ENCODE data around the gene HIRA. TPM values are rescaled to one million over a fixed set of nuclear protein-coding genes. Genes with fewer than 3 reads are reported as not detected.

Gene HIRA
- total RNA-seq, 1 experiment from 2014 or later: 51.0 TPM

DNA sequence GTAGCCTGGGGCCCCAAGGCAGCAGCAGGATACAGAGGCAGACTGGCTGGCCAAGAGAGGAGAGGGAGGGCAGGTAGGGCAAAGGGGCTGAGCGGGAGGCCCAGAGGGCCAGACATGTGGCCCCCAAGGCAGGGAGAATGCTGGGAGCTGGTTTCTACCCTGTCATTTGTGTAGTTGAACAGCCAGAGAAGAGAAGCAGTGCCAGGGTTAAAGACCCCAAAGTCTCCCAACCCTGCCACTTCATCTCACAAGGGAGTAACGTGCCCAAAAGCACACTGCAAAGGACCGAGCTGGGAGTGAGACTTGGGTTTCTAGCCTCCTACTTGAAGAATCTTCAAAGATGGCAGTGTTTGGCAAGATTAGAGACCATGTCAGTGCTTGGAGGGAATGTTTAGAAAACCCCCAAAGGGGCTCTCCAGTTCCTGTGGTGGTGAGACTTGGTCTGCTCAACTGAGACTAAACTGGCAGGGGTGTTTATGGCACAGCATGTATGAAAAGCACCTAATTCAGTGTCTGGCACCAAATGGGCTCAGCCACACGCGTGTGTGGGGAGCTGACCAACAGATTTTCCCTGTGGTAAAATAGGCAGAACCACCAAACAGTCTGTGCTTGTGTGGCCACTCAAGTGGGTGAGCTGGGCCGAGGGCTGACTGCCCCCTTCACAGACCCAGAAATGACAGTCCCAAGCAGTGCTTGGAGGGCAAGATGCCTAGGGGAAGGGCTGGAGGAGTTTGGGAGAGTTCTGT lies 71.8 kb downstream of the HIRA start:
- H3K4me1 Mint-ChIP-seq: no peaks in the 10 kb centered on the region
- DNase-seq (ENCODE audit: low spot score) (no peak), ATAC-seq (no peak)
- no peak overlapping the region for H3K4me3 Mint-ChIP-seq
- H3K27me3 Mint-ChIP-seq (ENCODE audit: low read depth): no peaks in the 10 kb centered on the region
- no peak overlapping the region for H3K27ac Mint-ChIP-seq
- no peak for TF ChIP-seq ZNF396 (CRISPR knock-in tag; IDR thresholded peaks at IDR 0.05; ENCODE audit: borderline replicate concordance)
- no peak for TF ChIP-seq SMAD4 (CRISPR knock-in tag; IDR thresholded peaks at IDR 0.05)
- TF ChIP-seq ATF1 (CRISPR knock-in tag; IDR thresholded peaks at IDR 0.05): no peak
- TF ChIP-seq, protein P1, sequence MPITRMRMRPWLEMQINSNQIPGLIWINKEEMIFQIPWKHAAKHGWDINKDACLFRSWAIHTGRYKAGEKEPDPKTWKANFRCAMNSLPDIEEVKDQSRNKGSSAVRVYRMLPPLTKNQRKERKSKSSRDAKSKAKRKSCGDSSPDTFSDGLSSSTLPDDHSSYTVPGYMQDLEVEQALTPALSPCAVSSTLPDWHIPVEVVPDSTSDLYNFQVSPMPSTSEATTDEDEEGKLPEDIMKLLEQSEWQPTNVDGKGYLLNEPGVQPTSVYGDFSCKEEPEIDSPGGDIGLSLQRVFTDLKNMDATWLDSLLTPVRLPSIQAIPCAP (CRISPR knock-in tag; IDR thresholded peaks at IDR 0.05): no peak
- TF ChIP-seq ELF4 (CRISPR knock-in tag; IDR thresholded peaks at IDR 0.05; ENCODE audit: low read depth): no peak
- TF ChIP-seq TEAD1 (CRISPR knock-in tag; IDR thresholded peaks at IDR 0.05): no peak
- TF ChIP-seq, protein P2, sequence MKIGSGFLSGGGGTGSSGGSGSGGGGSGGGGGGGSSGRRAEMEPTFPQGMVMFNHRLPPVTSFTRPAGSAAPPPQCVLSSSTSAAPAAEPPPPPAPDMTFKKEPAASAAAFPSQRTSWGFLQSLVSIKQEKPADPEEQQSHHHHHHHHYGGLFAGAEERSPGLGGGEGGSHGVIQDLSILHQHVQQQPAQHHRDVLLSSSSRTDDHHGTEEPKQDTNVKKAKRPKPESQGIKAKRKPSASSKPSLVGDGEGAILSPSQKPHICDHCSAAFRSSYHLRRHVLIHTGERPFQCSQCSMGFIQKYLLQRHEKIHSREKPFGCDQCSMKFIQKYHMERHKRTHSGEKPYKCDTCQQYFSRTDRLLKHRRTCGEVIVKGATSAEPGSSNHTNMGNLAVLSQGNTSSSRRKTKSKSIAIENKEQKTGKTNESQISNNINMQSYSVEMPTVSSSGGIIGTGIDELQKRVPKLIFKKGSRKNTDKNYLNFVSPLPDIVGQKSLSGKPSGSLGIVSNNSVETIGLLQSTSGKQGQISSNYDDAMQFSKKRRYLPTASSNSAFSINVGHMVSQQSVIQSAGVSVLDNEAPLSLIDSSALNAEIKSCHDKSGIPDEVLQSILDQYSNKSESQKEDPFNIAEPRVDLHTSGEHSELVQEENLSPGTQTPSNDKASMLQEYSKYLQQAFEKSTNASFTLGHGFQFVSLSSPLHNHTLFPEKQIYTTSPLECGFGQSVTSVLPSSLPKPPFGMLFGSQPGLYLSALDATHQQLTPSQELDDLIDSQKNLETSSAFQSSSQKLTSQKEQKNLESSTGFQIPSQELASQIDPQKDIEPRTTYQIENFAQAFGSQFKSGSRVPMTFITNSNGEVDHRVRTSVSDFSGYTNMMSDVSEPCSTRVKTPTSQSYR (CRISPR knock-in tag; IDR thresholded peaks at IDR 0.05): no peak
- no peak for TF ChIP-seq CREB1 (CRISPR knock-in tag; IDR thresholded peaks at IDR 0.05)
- TF ChIP-seq, protein P3, sequence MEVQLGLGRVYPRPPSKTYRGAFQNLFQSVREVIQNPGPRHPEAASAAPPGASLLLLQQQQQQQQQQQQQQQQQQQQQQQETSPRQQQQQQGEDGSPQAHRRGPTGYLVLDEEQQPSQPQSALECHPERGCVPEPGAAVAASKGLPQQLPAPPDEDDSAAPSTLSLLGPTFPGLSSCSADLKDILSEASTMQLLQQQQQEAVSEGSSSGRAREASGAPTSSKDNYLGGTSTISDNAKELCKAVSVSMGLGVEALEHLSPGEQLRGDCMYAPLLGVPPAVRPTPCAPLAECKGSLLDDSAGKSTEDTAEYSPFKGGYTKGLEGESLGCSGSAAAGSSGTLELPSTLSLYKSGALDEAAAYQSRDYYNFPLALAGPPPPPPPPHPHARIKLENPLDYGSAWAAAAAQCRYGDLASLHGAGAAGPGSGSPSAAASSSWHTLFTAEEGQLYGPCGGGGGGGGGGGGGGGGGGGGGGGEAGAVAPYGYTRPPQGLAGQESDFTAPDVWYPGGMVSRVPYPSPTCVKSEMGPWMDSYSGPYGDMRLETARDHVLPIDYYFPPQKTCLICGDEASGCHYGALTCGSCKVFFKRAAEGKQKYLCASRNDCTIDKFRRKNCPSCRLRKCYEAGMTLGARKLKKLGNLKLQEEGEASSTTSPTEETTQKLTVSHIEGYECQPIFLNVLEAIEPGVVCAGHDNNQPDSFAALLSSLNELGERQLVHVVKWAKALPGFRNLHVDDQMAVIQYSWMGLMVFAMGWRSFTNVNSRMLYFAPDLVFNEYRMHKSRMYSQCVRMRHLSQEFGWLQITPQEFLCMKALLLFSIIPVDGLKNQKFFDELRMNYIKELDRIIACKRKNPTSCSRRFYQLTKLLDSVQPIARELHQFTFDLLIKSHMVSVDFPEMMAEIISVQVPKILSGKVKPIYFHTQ (CRISPR knock-in tag; IDR thresholded peaks at IDR 0.05): no peak
- TF ChIP-seq, protein P4, sequence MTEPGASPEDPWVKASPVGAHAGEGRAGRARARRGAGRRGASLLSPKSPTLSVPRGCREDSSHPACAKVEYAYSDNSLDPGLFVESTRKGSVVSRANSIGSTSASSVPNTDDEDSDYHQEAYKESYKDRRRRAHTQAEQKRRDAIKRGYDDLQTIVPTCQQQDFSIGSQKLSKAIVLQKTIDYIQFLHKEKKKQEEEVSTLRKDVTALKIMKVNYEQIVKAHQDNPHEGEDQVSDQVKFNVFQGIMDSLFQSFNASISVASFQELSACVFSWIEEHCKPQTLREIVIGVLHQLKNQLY (CRISPR knock-in tag; IDR thresholded peaks at IDR 0.05): no peak
- TF ChIP-seq, protein P5, sequence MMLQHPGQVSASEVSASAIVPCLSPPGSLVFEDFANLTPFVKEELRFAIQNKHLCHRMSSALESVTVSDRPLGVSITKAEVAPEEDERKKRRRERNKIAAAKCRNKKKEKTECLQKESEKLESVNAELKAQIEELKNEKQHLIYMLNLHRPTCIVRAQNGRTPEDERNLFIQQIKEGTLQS (CRISPR knock-in tag; conservative IDR thresholded peaks at IDR 0.05): no peak
- TF ChIP-seq, protein P6, sequence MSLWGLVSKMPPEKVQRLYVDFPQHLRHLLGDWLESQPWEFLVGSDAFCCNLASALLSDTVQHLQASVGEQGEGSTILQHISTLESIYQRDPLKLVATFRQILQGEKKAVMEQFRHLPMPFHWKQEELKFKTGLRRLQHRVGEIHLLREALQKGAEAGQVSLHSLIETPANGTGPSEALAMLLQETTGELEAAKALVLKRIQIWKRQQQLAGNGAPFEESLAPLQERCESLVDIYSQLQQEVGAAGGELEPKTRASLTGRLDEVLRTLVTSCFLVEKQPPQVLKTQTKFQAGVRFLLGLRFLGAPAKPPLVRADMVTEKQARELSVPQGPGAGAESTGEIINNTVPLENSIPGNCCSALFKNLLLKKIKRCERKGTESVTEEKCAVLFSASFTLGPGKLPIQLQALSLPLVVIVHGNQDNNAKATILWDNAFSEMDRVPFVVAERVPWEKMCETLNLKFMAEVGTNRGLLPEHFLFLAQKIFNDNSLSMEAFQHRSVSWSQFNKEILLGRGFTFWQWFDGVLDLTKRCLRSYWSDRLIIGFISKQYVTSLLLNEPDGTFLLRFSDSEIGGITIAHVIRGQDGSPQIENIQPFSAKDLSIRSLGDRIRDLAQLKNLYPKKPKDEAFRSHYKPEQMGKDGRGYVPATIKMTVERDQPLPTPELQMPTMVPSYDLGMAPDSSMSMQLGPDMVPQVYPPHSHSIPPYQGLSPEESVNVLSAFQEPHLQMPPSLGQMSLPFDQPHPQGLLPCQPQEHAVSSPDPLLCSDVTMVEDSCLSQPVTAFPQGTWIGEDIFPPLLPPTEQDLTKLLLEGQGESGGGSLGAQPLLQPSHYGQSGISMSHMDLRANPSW (CRISPR knock-in tag; conservative IDR thresholded peaks at IDR 0.05; ENCODE audit: low read depth): no peak
- TF ChIP-seq, protein P7, sequence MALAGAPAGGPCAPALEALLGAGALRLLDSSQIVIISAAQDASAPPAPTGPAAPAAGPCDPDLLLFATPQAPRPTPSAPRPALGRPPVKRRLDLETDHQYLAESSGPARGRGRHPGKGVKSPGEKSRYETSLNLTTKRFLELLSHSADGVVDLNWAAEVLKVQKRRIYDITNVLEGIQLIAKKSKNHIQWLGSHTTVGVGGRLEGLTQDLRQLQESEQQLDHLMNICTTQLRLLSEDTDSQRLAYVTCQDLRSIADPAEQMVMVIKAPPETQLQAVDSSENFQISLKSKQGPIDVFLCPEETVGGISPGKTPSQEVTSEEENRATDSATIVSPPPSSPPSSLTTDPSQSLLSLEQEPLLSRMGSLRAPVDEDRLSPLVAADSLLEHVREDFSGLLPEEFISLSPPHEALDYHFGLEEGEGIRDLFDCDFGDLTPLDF (CRISPR knock-in tag; IDR thresholded peaks at IDR 0.05): no peak
- no peak for TF ChIP-seq ESRRA (CRISPR knock-in tag; IDR thresholded peaks at IDR 0.05; ENCODE audit: borderline replicate concordance)
- no peak for TF ChIP-seq GRHL2 (CRISPR knock-in tag; IDR thresholded peaks at IDR 0.05; ENCODE audit: insufficient replicate concordance, severe bottlenecking)
- TF ChIP-seq NFYB (CRISPR knock-in tag; conservative IDR thresholded peaks at IDR 0.05; ENCODE audit: low read depth): no peak
- TF ChIP-seq, protein P8, sequence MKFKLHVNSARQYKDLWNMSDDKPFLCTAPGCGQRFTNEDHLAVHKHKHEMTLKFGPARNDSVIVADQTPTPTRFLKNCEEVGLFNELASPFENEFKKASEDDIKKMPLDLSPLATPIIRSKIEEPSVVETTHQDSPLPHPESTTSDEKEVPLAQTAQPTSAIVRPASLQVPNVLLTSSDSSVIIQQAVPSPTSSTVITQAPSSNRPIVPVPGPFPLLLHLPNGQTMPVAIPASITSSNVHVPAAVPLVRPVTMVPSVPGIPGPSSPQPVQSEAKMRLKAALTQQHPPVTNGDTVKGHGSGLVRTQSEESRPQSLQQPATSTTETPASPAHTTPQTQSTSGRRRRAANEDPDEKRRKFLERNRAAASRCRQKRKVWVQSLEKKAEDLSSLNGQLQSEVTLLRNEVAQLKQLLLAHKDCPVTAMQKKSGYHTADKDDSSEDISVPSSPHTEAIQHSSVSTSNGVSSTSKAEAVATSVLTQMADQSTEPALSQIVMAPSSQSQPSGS (CRISPR knock-in tag; IDR thresholded peaks at IDR 0.05; ENCODE audit: borderline replicate concordance, low read depth): no peak
- TF ChIP-seq, protein P9, sequence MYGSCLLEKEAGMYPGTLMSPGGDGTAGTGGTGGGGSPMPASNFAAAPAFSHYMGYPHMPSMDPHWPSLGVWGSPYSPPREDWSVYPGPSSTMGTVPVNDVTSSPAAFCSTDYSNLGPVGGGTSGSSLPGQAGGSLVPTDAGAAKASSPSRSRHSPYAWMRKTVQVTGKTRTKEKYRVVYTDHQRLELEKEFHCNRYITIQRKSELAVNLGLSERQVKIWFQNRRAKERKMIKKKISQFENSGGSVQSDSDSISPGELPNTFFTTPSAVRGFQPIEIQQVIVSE (CRISPR knock-in tag; IDR thresholded peaks at IDR 0.05; ENCODE audit: borderline replicate concordance): no peak
- H3K9me3 Mint-ChIP-seq: no peaks in the 10 kb centered on the region
- CTCF ChIA-PET: no interaction called here
- POLR2A ChIA-PET: no interaction called here
- H3K36me3 Mint-ChIP-seq: peaks cover 49% of the 10 kb centered on the region
